ENCODE results near the gene SRD5A3. TPM values are rescaled to one million over a fixed set of nuclear protein-coding genes. Genes with fewer than 3 reads are reported as not detected.

The SRD5A3 gene
- total RNA-seq = 10 to 100 TPM; 11.8 to 12.0 TPM

DNA sequence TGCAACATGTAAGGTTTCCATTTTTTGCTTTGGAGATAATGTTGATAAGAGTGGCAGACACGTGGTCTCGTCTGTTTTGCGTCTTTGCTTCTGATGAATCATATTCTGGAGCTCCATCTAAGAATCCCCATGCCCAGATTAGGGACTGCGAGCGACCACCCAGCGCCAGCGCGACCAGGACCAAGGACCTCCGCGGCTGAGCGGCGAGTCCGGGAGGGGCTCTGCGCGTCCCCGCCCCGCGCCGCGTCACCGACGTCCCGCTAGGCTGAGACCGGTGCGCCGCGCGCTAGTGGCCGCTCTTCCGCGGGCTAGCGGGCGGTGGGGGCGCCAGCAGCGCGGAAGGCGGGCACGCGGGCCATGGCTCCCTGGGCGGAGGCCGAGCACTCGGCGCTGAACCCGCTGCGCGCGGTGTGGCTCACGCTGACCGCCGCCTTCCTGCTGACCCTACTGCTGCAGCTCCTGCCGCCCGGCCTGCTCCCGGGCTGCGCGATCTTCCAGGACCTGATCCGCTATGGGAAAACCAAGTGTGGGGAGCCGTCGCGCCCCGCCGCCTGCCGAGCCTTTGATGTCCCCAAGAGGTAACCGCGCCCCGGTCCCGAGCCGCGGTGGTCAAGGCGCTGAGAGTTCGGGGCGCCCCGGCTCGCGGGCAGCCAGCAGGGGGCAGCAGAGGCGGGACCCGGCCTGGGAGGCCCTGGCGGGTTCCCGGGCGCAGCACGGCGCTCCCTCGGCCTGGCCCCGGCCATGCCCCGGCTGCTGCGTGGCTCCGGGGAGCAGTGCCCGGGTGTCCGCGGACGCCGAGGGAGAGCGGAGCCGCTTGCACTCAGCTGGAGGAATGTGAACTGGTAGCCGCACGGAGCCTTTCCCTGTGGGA is at the start of gene SRD5A3:
Gene SRD5A3, plus strand, starts transcription at position 263 of the 871 bp plus-strand sequence. Its CDS starts 95 bp downstream, at position 358.
- Mint-ChIP-seq H3K9me3 (no peaks in the 10 kb centered on the region), H3K27me3 (no peaks in the 10 kb centered on the region), H3K36me3 (ENCODE audit: low read depth) (no peaks in the 10 kb centered on the region), H3K27ac (peak within 1 kb of the TSS; percentile 65), H3K4me3 (peak within 1 kb of the TSS; percentile 79), H3K4me1 (peaks cover 25% of the 10 kb centered on the region)
- ChIA-PET CTCF (interaction anchor here (0.7 to 3.2 kb wide), 43 partner anchors 9 to 1631 kb away, joined by 3 to 56 read pairs (median 4); partner anchors contain the start of genes CEP135, CLOCK, NMU and NOA1), POLR2A (interaction anchor here (0.7 to 2.3 kb wide), 12 partner anchors 9 to 603 kb away, joined by 3 to 21 read pairs (median 4); partner anchors contain the start of genes CEP135 and TMEM165)
- peak; percentile 80 for DNase-seq

DNA sequence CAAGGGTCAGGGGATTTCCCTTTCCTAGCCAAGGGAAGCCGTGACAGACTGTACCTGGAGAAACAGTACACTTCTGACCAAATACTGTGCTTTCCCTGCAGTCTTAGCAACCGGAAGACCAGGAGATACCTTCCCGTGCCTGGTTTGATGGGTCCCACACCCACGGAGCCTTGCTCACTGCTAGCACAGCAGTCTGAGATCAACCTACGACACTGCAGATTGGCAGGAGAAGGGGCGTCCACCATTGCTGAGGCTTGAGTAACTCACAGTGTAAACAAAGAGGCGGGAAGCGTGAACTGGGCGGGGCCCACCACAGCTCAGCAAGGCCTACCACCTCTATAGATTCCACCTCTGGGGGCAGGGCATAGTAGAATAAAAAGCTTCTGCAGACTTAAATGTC is 48.7 kb upstream of the SRD5A3 start:
- no peak for DNase-seq
- H3K4me1 Mint-ChIP-seq = no peaks in the 10 kb centered on the region
- POLR2A ChIA-PET = no interaction called here
- no peaks in the 10 kb centered on the region for H3K36me3 Mint-ChIP-seq (ENCODE audit: low read depth)
- H3K4me3 Mint-ChIP-seq = no peak overlapping the region
- CTCF ChIA-PET = no interaction called here
- no peak overlapping the region for H3K27ac Mint-ChIP-seq
- H3K9me3 Mint-ChIP-seq = peaks cover 7% of the 10 kb centered on the region
- H3K27me3 Mint-ChIP-seq = peaks cover 16% of the 10 kb centered on the region

DNA sequence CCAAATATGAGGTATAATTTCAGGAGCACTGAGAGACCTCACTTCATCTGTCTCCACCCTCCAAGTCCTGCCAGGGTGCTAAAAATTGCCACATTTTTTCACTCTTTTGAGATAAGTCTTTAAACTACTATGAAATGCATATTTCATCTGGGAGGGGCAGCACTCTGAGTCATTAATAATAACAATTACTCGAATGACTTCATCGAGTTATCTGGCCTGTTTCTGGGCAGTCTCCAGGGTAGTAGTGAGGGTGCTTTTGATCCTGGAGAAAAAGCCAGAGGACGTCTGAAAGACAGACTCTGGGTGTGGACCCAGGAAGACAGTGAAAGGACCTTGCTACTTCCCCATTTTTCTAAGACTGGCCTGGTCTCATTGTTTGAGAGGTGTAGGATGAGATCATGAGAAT is 42.3 kb upstream of the SRD5A3 start:
- H3K36me3 Mint-ChIP-seq (ENCODE audit: low read depth) = no peaks in the 10 kb centered on the region
- H3K9me3 Mint-ChIP-seq = peaks cover 2% of the 10 kb centered on the region
- H3K27ac Mint-ChIP-seq = no peak overlapping the region
- peaks cover 12% of the 10 kb centered on the region for H3K27me3 Mint-ChIP-seq
- POLR2A ChIA-PET = no interaction called here
- no peak for DNase-seq
- CTCF ChIA-PET = no interaction called here
- no peak overlapping the region for H3K4me3 Mint-ChIP-seq
- H3K4me1 Mint-ChIP-seq = no peaks in the 10 kb centered on the region

DNA sequence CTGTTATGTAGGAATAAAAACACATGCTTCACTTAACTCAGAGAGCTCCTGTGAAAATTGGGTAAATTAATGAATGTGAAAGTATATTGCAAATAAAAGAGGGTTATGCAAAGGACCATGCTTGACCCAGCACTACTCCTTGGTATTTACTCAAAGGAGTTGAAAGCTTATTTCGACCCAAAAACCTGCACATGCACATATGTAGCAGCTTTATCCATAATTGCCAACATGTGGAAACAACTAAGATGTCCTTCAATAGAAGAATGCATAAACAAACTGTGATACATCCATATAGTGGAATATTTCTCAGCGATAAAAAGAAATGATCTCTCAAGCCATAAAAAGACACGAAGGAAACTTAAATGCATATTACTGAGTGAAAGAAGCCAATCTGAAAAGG is 41.7 kb upstream of the SRD5A3 start:
- Mint-ChIP-seq H3K4me3 (no peak overlapping the region), H3K9me3 (peaks cover 2% of the 10 kb centered on the region), H3K4me1 (no peaks in the 10 kb centered on the region), H3K36me3 (ENCODE audit: low read depth) (no peaks in the 10 kb centered on the region), H3K27ac (no peak overlapping the region), H3K27me3 (peaks cover 12% of the 10 kb centered on the region)
- ChIA-PET POLR2A (no interaction called here), CTCF (no interaction called here)
- DNase-seq = no peak

DNA sequence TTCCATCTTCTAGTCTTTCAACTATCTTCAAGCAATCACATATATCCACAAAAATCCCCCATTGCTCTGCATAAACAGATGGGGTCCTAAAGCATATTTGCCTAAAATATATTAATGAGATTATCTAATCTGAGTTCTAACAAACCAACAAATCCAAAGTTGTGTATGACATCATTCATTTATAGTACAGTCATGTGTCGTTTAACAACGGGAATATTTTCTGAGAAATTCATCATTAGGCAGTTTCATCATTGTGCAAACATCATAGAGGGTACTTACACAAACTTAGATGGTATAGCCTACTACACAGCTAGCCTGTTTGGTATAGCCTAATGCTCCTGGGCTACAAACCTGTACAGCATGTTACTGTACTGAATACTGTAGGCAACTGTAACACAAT is 38.0 kb upstream of the SRD5A3 start:
- POLR2A ChIA-PET = no interaction called here
- no peak overlapping the region for H3K4me3 Mint-ChIP-seq

DNA sequence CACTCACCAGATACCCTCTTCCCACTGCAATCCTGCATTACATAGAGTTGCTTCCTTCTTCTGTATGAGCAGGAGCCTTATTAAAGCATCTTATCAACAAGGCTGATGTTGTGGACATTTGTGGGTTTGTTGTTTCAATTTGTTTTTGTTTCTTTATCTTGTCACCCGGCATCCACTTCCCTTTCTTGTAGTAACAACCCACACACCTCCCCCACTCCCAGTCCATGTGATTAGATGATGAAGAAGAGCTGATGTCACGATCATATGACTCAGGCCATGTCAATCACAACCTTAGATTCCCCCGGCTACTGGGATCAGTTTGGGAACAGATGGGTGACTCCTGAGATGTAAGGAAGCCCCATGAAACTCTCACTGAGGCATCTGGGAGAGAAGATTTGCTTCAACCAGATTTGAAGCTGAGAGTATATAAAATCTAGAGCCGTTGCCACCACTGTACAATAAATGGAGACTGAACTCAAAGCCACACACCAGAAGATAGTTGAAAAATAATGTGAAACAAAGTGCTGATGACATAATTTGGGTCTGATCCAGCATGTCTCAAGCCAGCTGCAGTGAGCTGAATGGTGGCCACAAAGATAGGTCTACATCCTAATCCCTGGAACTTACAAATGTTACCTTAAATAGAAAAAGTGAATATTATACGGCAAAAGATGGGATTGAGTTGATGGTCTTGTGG is 34.1 kb upstream of the SRD5A3 start:
- CTCF ChIA-PET = interaction anchor here (0.9 to 1.7 kb wide), 7 partner anchors 8 to 425 kb away, joined by 3 to 6 read pairs (median 4); partner anchors contain the start of gene SRD5A3
- Mint-ChIP-seq H3K9me3 (no peaks in the 10 kb centered on the region), H3K36me3 (ENCODE audit: low read depth) (no peaks in the 10 kb centered on the region), H3K27ac (no peak overlapping the region), H3K4me3 (no peak overlapping the region), H3K27me3 (no peaks in the 10 kb centered on the region), H3K4me1 (no peaks in the 10 kb centered on the region)
- POLR2A ChIA-PET = no interaction called here
- DNase-seq = no peak

More for the DNA sequence above, 38.0 kb upstream of the SRD5A3 start:
- no peaks in the 10 kb centered on the region for H3K9me3 Mint-ChIP-seq
- no peak for DNase-seq
- H3K27ac Mint-ChIP-seq = no peak overlapping the region
- peaks cover 2% of the 10 kb centered on the region for H3K27me3 Mint-ChIP-seq
- no peaks in the 10 kb centered on the region for H3K4me1 Mint-ChIP-seq
- CTCF ChIA-PET = no interaction called here
- H3K36me3 Mint-ChIP-seq (ENCODE audit: low read depth) = no peaks in the 10 kb centered on the region

DNA sequence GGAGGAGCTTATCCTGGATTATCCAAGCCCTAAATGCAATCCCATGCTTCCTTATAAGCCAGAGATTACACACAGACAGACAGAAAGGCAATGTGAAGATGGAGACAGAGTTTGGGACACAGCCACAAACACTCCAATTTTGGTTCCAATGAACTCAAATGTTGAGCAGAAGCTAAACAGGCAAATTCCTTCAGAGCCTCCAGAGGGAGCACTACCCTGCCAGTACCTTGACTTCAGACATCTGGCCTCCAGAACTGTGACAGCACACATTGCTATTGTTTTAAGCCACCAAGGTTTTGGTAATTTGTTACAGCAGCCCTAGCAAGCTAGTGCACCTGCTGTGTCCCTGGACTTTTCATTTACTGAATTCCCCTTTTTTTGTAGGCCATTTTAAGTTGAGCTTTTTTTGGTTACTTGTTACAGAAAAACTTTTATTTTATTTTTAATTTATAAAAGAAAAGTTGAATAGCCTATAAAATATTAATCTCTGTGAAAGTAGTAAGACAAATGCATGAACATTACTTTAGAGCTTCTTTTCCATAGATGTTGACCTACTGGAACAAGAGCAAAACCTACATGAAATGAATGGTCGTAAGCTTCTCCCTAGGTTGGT is 33.4 kb upstream of the SRD5A3 start:
- Mint-ChIP-seq H3K27me3 (no peaks in the 10 kb centered on the region), H3K9me3 (no peaks in the 10 kb centered on the region), H3K4me1 (no peaks in the 10 kb centered on the region), H3K27ac (no peak overlapping the region), H3K4me3 (no peak overlapping the region), H3K36me3 (ENCODE audit: low read depth) (no peaks in the 10 kb centered on the region)
- CTCF ChIA-PET = interaction anchor here (0.7 to 1.7 kb wide), 11 partner anchors 10 to 553 kb away, joined by 3 to 6 read pairs (median 3); partner anchors contain the start of gene SRD5A3
- POLR2A ChIA-PET = no interaction called here
- DNase-seq = peak; percentile 24

DNA sequence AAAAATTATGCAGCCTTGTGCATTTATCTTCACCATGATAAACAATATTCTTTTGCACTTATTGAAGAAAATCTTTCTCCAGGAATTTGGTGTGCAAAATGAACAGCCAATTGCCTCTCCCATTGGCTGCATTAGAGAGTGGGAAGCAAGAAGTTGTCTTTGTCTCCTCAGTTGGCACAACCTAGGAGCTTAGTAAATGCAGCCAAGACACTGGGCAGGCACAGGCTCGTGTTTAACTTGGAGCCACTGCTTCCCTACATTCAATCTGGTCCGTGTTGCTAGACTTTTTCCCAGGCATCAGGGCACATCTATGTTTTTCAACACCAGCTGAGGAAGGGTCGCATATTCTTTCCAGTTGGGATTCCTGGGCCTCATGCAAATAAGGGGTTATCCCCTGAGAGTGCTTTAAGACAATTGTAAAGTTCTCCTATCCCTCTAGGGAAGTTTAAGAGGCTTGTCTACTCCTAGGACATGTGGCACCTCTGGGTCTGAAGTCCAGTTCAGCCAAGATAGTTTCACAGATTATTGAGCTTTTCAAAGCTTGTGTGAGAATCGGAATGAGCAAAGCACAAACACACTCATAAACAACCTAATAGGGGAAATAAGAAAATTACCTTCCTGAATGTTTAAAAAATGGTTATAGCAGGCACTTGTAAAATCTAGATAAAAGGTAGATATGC is 31.8 kb upstream of the SRD5A3 start:
- Mint-ChIP-seq H3K4me1 (peaks cover 10% of the 10 kb centered on the region), H3K4me3 (no peak overlapping the region), H3K9me3 (no peaks in the 10 kb centered on the region), H3K27me3 (no peaks in the 10 kb centered on the region), H3K36me3 (ENCODE audit: low read depth) (no peaks in the 10 kb centered on the region), H3K27ac (no peak overlapping the region)
- ChIA-PET CTCF (no interaction called here), POLR2A (no interaction called here)
- no peak for DNase-seq

DNA sequence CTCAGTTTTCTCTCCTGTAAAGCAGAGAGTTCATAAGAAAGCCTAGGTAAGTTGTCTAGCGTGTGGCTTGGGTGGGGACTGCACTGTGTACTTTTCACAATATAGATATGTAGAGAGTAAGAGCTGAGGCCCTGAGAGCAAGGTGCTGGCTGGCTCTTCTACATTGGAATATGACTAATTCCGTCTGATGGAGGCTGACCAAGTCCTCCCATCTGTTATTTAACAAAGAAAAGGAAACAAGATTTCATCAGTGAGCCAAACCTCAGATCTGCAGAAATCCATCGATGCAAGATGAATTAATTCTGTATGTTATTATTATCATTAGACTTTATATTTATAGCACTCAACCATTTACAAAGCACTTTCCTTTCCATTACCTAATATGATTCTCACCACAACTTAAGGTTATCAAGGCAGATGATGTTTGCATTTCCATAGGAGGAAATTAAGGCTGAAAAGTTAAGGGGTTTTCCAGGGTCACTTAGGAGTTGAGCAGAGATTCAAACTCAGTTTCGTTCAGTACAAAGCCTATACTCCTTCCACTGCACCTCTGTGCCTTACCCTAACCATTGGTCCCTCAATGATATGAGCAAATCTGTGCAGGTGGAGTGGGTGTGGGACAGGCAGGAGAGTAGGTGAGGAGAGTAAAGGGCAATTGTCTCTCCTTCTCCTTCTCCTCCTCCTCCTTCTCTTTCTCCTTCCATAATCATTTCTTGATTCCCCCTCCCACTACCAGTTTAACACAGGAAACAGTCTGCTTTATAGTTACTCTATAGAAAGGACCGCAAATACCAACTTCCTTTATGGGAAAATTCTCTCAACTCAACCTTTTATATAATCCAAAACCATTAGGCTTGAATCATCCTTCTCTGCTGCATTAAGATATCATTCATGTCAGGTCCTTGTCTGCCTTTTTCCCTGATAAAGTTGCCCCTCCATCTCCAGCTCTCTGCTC is 27.6 kb upstream of the SRD5A3 start:
- DNase-seq = no peak
- Mint-ChIP-seq H3K27me3 (no peaks in the 10 kb centered on the region), H3K9me3 (no peaks in the 10 kb centered on the region), H3K4me3 (no peak overlapping the region), H3K27ac (no peak overlapping the region), H3K36me3 (ENCODE audit: low read depth) (no peaks in the 10 kb centered on the region), H3K4me1 (peaks cover 10% of the 10 kb centered on the region)
- POLR2A ChIA-PET = no interaction called here
- CTCF ChIA-PET = no interaction called here

DNA sequence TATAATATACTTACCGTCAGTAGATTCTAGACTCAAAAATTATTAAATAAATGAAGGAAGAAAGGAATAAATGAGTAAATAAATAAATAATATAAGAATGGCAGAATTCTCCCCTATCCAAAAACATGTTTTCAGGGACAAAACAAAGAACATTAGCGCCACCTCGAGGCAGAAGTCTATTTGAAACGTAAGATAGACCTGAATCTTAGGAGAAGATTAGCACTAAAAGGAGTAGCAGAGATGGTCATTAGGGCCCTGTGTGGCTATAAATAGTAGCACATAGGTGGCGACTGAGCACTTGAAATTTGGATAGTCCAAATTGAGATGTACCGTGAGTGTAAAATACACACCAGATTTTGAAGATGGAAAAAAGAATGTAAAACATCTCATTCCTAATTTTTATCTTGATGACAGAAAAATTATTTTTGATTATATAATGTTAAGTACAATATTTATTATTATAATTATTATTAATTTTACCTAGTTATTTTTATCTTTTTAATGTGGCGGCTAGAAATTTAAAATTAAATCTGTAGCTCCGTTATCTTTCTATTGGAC is 24.3 kb upstream of the SRD5A3 start:
- H3K4me1 Mint-ChIP-seq = peaks cover 10% of the 10 kb centered on the region
- DNase-seq = peak; percentile 51
- ChIA-PET POLR2A (no interaction called here), CTCF (interaction anchor here (1.2 to 1.8 kb wide), 6 partner anchors 9 to 137 kb away, joined by 3 to 8 read pairs (median 6); partner anchors contain the start of gene SRD5A3)
- no peak overlapping the region for H3K27ac Mint-ChIP-seq
- H3K4me3 Mint-ChIP-seq = no peak overlapping the region
- H3K36me3 Mint-ChIP-seq (ENCODE audit: low read depth) = no peaks in the 10 kb centered on the region
- H3K9me3 Mint-ChIP-seq = no peaks in the 10 kb centered on the region
- peaks cover 4% of the 10 kb centered on the region for H3K27me3 Mint-ChIP-seq

DNA sequence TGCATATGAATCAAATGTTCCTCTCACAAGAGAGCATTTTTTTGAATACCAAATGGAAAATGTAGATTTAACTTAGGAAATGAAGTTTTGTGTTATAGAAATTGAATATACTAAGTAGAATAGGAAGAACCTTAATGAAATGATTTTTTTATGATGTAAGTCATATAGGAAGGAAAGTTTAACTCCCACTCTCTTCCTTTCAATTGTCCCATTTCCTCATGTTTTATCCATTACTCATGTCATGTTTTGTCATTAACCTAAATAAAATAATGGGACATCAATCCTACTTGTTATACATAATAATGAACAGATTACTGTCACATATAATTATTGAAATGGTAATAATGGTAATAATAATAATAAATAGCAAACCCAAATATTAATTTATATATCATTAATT is 22.7 kb upstream of the SRD5A3 start:
- DNase-seq = no peak
- Mint-ChIP-seq H3K4me3 (no peak overlapping the region), H3K4me1 (peaks cover 9% of the 10 kb centered on the region), H3K27ac (no peak overlapping the region), H3K36me3 (ENCODE audit: low read depth) (no peaks in the 10 kb centered on the region), H3K9me3 (no peaks in the 10 kb centered on the region), H3K27me3 (peaks cover 4% of the 10 kb centered on the region)
- POLR2A ChIA-PET = no interaction called here
- CTCF ChIA-PET = interaction anchor here (1.4 kb wide), 1 partner anchor 8 kb away, joined by 7 read pairs; no protein-coding TSS in a partner anchor
